Heart right ventricle (tissue), 16 donors: ENCODE measurements around the gene PDE4D. TPM values are rescaled to one million over a fixed set of nuclear protein-coding genes. Genes with fewer than 3 reads are reported as not detected.
"Not testable (repeated sequence)": the region's sequence is repeated elsewhere in the genome, so short reads cannot be mapped to it uniquely, and the experiment has no call there.

Experiments used
- ATAC-seq, 8 donors: fragments of 200-7000 bp; cut with Tn5 transposase; one replicate each; pipeline ENCODE4 v1.9.1; 2020; ENCODE audit warnings: mild to moderate bottlenecking in 8 of 8, moderate library complexity in 8 of 8, moderate number of reproducible peaks in 1 of 8
- DNase-seq, 2 donors: peaks; one replicate each; pipeline ENCODE4 v3.0.0-alpha.2; 2020
- H3K27ac ChIP-seq, 10 donors: fragments of 200-600 bp; sonication (generic) in 2 of 10; one replicate each; pipeline versions ENCODE4 v1.5.0 to v1.8.0; 2020 to 2022; ENCODE audit warnings: mild to moderate bottlenecking in 3 of 10
- H3K27me3 ChIP-seq, 7 donors: fragments of 200-600 bp; one replicate each; pipeline ENCODE4 v1.8.0; 2021 to 2022; ENCODE audit warnings: mild to moderate bottlenecking in 2 of 7
- H3K36me3 ChIP-seq, 9 donors: fragments of 200-600 bp; sonication (generic) in 1 of 9; one replicate each; pipeline versions ENCODE4 v1.5.0 to v1.8.0; 2020 to 2022; ENCODE audit warnings: mild to moderate bottlenecking in 2 of 9
- H3K4me1 ChIP-seq, 9 donors: fragments of 200-600 bp; sonication (generic) in 1 of 9; one replicate each; pipeline versions ENCODE4 v1.5.0 to v1.8.0; 2020 to 2022; ENCODE audit warnings: mild to moderate bottlenecking in 4 of 9
- H3K4me3 ChIP-seq, 10 donors: fragments of 200-600 bp; sonication (generic) in 2 of 10; one replicate each; pipeline versions ENCODE4 v1.5.0 to v1.8.0; 2020 to 2022; ENCODE audit warnings: mild to moderate bottlenecking in 7 of 10, moderate library complexity in 2 of 10
- H3K9me3 ChIP-seq, 11 donors: fragments of 200-600 bp in 10 of 11; sonication (generic) in 2 of 11; one replicate each; pipeline versions ENCODE4 v1.5.0 to v1.8.0; 2013 to 2022; ENCODE audit warnings: mild to moderate bottlenecking in 2 of 11, control low read depth in 1 of 11, moderate library complexity in 1 of 11
- CTCF ChIP-seq, 9 donors: fragments of 200-600 bp; sonication (generic) in 2 of 9; IDR thresholded peaks; one replicate each; pipeline versions ENCODE4 v1.5.0 to v1.8.0; 2021 to 2022; ENCODE audit warnings: antibody characterized with exemption in 9 of 9, mild to moderate bottlenecking in 5 of 9, moderate library complexity in 1 of 9
- WGBS, 2 donors: extraction: QIAGEN DNeasy Blood & Tissue Kit; methylation state at CpG; one replicate each; pipeline ENCODE4 v1.1.7; 2013; ENCODE audit warnings: inconsistent platforms in 1 of 2; 5-methylcytosine and 5-hydroxymethylcytosine counted together
- intact Hi-C, 10 donors: fragments of 100-400 bp; cut with DNase I; formaldehyde crosslinking; loops; one replicate each; pipeline versions ENCODE4 v1.11.1 to v1.14.2; 2022
- polyA plus RNA-seq, 2 donors: library from polyadenylated mRNA; stranded (reverse); fragments of 200-250 nt; gene quantifications; one replicate each; pipeline ENCODE4 v1.2.3, GENCODE V29; 2013
- total RNA-seq, 10 donors: library from RNA; stranded (reverse); fragmentation: NEBNext Ultra II Directional in 3 of 10; extraction: Animal tissue kit (Norgen Biotek cat#: 25700) in 3 of 10; gene quantifications; one replicate each; pipeline versions ENCODE4 v1.2.1 to v1.2.4, GENCODE V29; 2021 to 2023
- donor health status: Arrhythmogenic right ventricular cardiomyopathy.
- donor health status: ischemic (EF 13 %, LVEDD 7.1; RV severe dilation, severe dysfunction).
- donor health status: healthy with polysubstance abuse.
- donor health status: DM: no; HTN: yes; CAD: no.
- donor health status: DM: no; HTN: no; CAD: no.
- donor health status: ischemic (EF 25% LVEDD 6.9; RV normal size, moderate dysfunction).
- donor health status: ischemic (EF 25% LVEDD 5.7; RV mildly dilated, moderate dysfunction).
- donor health status: healthy.
- donor health status: DM: yes; HTN: yes; CAD: no.
- donor health status: Ischemic cardiomyopathy.
- donor health status: ischemic (EF 35%, LVEDD 5.7; RV mildly dilated, moderate dysfunction).
- donor health status: nonischemic (EF 11% LVEDD 7.7; RV severe dilation, severe dysfunction).
- donor health status: DM: yes; HTN: yes; CAD: no.
- donor health status: PGD.
- donor health status: ischemic (EF 29% LVEDD 5.4; RV normal size, mild dysfunction).
- donor health status: nonischemic (EF 23%, LVEDD 6.1; RV moderate dilation, normal function).

The PDE4D gene
- total and polyA plus RNA-seq, 12 donors: 5.8 to 83.2 (median 39.5) TPM

GRCh38 chr5:59789197-59789596 lies 104.3 kb downstream of the PDE4D start:
- H3K27me3 ChIP-seq: peaks cover 0 to 12% (median 0%) of the 10 kb centered on the region in 7 donors
- intact Hi-C loops: loop anchor here in 1 of 10 donors (10.0 kb wide), 1 partner anchor 114 kb away; no protein-coding TSS in a partner anchor
- DNase-seq (no peak), ATAC-seq (no peak)
- 78 to 85% methylated on average over 2 of the region's 2 CpGs for WGBS, 2 donors
- H3K4me1 ChIP-seq: peaks cover 0 to 7% (median 0%) of the 10 kb centered on the region in 9 donors
- H3K36me3 ChIP-seq: no peaks in the 10 kb centered on the region
- H3K27ac ChIP-seq: peak overlapping the region in 3 of 10 donors; percentile 28 to 70 (median 65)
- no peaks in the 10 kb centered on the region for H3K9me3 ChIP-seq
- H3K4me3 ChIP-seq: no peak overlapping the region
- TF ChIP-seq CTCF (IDR thresholded peaks at IDR 0.05): no peak

GRCh38 chr5:59786334-59786805 lies 107.2 kb downstream of the PDE4D start:
- TF ChIP-seq CTCF (IDR thresholded peaks at IDR 0.05): no peak
- DNase-seq (no peak), ATAC-seq (no peak)
- 78 to 84% methylated on average over 6 of the region's 6 CpGs for WGBS, 2 donors
- peaks cover 0 to 7% (median 0%) of the 10 kb centered on the region in 9 donors for H3K4me1 ChIP-seq
- H3K27me3 ChIP-seq: peaks cover 0 to 12% (median 0%) of the 10 kb centered on the region in 7 donors
- no peak overlapping the region for H3K4me3 ChIP-seq
- no peaks in the 10 kb centered on the region for H3K9me3 ChIP-seq
- intact Hi-C loops: loop anchor here in 1 of 10 donors (10.0 kb wide), 1 partner anchor 112 kb away; no protein-coding TSS in a partner anchor
- peak overlapping the region in 1 of 10 donors; percentile 23 for H3K27ac ChIP-seq
- H3K36me3 ChIP-seq: no peaks in the 10 kb centered on the region

GRCh38 chr5:59785676-59786333 lies 107.7 kb downstream of the PDE4D start:
- ATAC-seq (no peak), DNase-seq (no peak)
- Histone ChIP-seq H3K4me1 (peaks cover 0 to 7% (median 0%) of the 10 kb centered on the region in 9 donors), H3K36me3 (no peaks in the 10 kb centered on the region), H3K9me3 (no peaks in the 10 kb centered on the region), H3K27me3 (peaks cover 0 to 12% (median 0%) of the 10 kb centered on the region in 7 donors), H3K4me3 (no peak overlapping the region), H3K27ac (peak overlapping the region in 1 of 10 donors; percentile 23)
- TF ChIP-seq CTCF (IDR thresholded peaks at IDR 0.05): no peak
- 93 to 97% methylated on average over 5 of the region's 5 CpGs for WGBS, 2 donors
- intact Hi-C loops: loop anchor here in 1 of 10 donors (10.0 kb wide), 1 partner anchor 111 kb away; no protein-coding TSS in a partner anchor

- not testable (repeated sequence) for DNase-seq
These were observed 108.8 kb downstream of the PDE4D start for GRCh38 chr5:59784708-59785107.

GRCh38 chr5:59783264-59783663 lies 110.3 kb downstream of the PDE4D start:
- ATAC-seq: no peak
- intact Hi-C loops: loop anchor here in 1 of 10 donors (10.0 kb wide), 1 partner anchor 108 kb away; no protein-coding TSS in a partner anchor
- no peak overlapping the region for H3K4me3 ChIP-seq

More at GRCh38 chr5:59784708-59785107, 108.8 kb downstream of the PDE4D start:
- intact Hi-C loops: loop anchor here in 1 of 10 donors (10.0 kb wide), 1 partner anchor 110 kb away; no protein-coding TSS in a partner anchor
- ATAC-seq, H3K9me3 ChIP-seq, H3K36me3 ChIP-seq, H3K27ac ChIP-seq, H3K4me3 ChIP-seq, H3K4me1 ChIP-seq: not testable (repeated sequence)
- 82 to 90% methylated on average over 1 of the region's 1 CpG for WGBS, 2 donors
- H3K27me3 ChIP-seq: peaks cover 0 to 12% (median 0%) of the 10 kb centered on the region in 7 donors

More at GRCh38 chr5:59783264-59783663, 110.3 kb downstream of the PDE4D start:
- no peak for TF ChIP-seq CTCF (IDR thresholded peaks at IDR 0.05)
- Histone ChIP-seq H3K4me1 (no peaks in the 10 kb centered on the region), H3K27ac (no peak overlapping the region), H3K27me3 (no peaks in the 10 kb centered on the region), H3K9me3 (no peaks in the 10 kb centered on the region), H3K36me3 (no peaks in the 10 kb centered on the region)
- no peak for DNase-seq
